Amygdala (tissue), 56 donors: ENCODE data around the gene OSBPL3.
A peak's percentile ranks its signal among the peaks of the same experiment; 100 is the strongest.

ENCODE experiments used
- DNase-seq, 56 donors: peaks; one replicate each; lab custom pipeline; 2025; lab: John Stamatoyannopoulos, UW

Gene OSBPL3

DNA sequence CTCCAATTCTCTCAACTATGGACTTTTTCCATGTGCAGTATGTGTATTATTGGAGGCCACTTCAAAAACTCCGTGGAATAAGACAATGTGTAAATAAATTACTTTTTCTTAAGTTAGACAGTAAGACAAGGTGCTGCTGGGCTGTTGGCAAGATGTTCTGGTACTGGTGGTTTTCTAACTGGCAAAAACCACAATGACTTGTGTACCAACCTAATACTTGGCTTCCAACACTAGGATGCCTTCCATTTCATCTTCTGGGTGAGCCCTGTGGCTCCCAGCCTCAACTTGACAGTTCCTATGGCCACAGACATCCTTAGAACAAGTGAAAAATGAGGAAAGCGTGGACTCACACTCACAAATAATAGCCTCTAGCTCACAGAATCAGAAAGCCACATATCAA lies 77.0 kb downstream of the OSBPL3 start:
- DNase-seq: no peak

DNA sequence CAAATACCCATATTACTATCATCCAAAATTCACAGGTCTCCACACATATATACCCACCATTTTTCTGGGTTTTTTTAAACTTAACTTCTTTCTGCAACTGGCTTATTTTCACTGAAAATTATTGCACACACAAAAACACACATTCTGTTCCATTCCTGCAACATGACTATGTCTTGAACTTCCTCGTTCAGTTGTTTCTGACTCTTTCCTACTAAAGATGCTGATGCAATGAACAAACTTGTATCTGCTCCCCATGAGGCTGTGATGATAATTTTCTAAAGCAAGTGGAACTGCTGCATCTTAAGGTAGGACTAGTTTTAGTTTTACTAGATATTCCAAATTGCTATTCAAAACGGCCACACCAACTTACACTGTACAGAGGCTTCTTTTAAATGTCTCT lies 77.7 kb downstream of the OSBPL3 start:
- no peak for DNase-seq

DNA sequence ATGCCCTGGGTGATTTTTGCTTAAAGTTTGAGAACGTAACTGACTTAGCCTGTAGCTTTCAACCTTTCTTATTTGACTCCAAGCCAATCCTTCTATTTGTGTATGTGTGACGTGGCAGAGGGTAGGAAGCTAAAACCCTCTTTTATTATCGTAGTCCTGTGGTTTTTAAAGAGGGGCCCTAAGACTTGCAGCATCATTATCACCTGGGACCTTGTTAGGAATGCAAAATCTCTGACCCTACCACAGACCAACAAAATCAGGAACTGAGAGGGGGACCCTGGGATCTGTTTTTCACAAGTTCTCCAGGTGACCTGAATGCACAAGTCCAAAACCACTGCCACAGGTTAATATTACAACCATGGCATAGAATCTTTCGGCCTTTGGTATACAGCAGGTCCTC lies 80.1 kb downstream of the OSBPL3 start:
- no peak for DNase-seq

DNA sequence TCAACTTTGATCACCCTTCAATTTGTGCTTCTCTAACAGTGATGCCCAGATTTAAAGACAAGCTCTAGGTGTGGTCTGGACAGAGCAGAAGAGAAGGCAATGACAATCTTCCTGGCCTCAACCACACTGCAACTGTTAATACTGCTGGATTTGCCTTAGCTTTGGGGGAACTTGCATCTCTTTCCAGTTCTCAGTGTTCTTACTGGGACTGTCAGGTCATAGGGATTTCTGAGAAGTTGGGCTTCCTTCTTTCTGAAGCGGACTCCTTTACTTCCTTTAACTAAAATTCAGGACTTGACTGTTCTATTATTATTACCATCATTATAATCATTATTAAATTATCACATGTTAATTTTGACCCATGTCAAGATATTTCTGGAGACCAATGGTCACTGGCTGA lies 80.8 kb downstream of the OSBPL3 start:
- DNase-seq: no peak

DNA sequence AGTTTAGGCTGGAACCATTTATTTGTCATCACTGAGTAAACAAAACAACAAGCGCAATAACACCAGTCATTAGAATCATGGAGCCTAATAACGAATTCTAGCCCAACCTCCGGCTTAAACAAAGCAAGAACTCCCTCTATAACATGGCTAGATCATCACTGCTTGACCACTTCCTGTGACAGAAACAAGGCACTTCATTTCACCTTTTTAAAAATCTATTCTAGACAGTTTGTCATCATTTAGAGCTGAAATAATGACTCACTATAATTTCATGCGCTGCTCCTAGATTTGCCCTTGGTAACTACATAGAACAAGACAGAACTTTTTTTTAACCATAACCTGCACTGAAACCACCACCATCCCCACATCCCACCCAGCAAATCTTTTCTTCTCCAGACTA lies 81.3 kb downstream of the OSBPL3 start:
- DNase-seq: no peak

DNA sequence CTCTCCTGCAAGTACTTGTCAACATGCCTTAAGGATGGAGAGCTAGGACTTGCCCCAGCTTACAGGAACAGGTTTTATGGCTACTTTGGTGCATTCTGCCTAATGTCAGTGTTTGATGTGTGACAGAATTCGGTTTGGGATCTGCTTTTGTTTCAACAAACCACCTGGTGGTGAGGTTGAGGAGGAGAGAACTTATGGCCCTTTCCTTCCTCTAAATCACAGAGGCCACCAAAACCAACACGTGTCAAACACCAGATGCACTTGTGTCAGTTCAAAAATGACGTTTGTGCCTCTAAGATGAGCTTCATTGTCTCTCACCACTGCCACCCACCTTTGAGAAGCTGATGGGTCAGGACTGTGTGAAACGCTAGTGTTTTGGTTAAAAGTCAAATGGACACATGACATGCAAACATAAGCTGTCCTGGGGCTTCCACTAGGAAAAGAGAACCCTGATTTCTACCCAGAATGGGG lies 83.9 kb downstream of the OSBPL3 start:
- DNase-seq: no peak

DNA sequence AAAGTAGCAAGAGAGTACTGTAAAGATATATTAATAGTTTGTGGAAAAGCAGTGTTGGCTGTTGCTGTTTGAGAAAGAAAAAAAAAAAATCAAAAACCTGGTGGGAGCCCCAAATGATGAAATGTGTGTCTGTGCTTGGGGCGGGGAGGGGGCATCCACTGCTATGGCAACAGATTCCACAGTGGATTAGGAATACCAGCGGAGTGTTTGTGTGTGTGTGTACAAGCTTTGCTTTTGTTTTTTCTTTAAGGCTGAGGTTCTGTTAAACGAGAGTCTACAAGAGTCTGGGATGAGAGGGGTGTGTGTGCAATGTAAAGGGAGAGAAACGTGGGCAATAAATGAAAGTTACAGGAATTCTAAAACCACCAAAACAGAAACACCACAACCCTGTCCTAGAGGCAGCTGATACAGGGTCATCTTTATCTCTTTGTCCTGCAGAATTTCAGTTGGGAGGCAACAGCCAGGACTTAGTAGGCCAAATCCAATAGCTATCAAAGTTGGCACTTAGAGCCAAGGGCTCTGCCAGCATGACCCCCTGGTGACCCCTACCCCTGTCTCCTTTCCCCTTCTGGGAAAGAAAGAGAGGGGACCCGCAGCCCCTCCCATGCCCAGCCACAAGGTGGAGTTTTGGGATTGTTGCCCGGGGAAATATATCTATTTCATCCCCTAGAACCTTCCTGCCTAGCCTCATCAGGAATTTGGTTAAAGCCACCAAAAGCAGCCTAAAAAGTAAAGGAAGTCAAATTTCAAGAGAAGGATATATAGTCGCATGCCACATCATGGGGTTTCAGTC lies 85.4 kb downstream of the OSBPL3 start:
- DNase-seq: peak in 1 of 56 donors; percentile 5

DNA sequence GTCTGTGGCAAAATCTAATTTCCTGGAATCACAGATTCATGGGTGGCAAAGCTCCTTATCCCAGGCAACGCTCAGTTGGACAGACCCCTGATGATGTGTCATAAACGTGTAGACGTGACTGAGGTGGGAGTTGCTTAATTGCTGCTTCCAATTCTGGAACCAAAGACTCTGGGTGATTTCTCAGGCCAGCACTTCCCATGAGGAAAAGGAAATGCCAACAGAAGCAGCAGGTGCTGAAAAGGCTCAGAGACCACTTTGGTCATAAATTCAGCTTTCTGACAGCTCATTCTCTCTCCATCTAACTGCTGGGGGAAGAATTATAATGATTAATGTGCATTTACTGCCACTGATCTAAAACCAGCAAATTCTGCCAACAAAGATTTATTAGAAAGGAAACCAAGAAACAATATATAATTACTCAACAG lies 88.7 kb downstream of the OSBPL3 start:
- DNase-seq: no peak

DNA sequence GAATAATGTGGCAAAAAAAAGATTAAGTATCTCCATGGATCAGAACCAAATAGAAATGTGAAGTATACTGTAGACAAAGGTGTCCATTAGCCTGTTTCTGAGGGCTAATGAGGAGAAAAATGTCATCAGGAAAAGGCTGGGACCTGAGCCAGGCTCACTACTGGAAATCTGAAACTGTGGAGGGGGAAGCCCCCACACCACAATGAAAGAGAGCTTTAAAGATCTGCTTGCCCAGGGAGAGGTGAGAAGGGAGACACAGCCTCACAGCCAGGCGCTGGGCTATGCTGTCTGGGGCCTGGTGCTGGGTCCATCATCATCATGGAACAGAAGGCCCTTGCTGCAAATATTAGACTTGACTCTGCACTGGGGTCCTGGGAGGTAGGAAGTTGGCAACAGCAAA lies 90.4 kb downstream of the OSBPL3 start:
- DNase-seq: no peak

DNA sequence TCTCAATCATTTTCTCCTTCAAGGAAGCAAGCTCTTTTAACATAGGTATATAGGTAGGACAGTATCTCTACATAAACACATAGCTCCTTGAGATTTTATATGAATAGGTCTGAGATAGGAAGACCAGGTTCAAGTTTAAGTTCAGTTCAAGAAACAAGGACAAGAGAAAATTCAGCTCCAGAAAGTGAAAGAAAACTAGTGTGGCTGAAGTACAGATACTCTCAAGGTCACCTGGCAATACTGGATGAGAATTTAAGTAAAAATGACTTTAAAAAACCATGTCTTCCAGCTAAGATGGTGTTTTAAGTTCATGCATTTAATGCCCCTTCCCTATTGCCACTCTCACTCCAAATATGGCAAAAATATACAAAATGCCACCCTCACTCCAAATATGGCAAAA lies 91.3 kb downstream of the OSBPL3 start:
- no peak for DNase-seq

DNA sequence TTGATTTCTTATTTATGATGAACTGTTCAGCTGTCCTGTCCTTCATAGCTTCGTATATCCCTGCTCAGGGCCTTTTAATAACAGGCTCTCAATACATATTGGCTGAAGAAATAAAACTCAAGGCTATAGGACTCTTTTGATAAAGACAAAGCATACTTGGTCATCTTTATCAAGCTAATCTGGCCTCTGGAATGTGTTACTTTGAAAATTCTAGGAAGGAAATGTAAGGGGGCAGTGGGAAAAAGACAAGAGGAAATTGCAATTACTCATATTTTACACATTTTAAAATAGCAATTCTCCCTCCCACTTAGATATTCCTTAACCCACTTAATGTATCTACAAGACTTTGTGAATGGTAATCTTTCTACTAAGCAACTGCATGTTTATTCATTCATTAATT lies 94.3 kb downstream of the OSBPL3 start:
- DNase-seq: no peak

DNA sequence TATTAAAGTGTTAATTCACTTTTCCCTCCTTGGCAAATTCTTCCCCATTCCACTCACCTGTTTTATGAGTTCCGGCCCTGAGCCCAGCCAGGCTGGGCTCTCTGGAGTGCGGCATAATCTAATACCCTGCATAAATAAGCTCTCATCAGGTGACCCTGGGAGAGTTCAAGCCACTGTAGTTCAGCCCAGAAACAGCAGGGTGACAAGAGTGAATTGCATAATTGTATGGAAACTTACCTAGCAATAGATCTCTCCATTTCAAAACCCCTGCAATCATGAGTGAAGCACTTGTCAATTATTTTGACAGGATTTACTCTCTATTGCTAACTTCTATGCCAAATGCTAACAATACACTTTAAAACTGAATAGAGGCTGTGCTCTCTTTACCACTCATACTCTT lies 94.7 kb downstream of the OSBPL3 start:
- no peak for DNase-seq

DNA sequence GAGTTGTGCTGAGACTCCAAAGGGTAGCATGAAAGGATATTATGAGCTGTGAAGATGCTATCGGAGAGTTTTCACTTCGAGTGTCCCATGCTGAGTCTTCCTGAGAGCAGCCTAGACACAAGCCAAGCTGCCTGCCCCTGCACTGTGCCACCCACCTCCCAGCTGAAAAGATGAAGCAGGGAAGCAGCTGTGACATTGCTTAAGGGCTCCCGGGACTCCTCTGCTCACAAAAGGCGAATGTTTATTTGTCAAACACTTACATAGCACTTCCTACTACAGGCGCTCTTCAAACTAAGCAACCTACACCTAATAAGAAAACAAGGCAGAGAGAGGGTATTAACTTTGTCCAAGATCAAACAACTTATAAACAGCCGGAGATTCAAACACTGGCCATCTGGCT lies 95.6 kb downstream of the OSBPL3 start:
- DNase-seq: no peak

DNA sequence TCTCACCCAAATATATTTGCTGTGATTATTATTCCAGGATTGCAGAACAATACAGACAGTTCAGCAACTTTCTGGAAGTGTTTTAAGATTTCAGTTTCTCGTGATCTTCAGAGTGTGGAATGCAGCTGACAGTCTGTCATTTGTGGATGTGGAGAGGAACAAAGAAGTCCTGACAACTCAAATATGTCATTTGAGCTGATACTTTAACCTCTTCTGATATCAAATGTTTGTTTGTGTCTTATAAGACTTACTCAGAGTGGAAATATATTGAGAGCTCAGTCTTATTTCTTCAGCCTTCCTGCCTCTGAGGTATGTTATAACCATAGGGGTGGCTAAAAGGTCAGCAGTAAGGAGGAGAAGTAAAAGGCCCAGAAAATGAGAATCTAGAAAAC lies 96.4 kb downstream of the OSBPL3 start:
- DNase-seq: no peak

DNA sequence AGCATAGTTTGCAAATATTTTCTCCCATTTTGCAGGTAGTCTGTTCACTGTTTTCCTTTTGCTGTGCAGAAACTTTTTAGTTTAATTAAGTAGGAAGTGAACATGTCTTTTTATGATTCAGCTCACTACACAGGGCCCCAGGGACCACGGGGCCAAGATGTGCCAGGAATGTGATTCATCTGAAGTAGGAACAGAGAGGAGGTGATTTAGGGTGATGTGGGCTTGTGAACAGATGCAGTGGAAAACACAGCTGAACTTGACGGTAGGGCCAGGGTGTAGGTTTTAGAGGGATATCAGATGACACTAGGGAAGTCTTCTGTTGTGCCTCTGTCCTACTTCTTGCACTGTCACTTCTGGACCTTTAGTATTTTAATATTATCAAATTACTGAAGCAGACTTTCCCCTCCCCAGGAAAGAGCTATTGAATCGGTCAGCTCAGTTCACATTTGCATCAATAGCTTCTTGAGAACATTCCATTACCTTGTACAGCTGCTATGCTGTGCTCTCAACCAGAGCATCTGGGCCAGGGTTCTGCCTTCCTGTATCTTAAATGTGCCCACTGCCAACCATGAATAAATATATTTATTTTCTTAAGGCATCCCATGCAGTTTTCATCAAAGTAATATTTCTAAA lies 96.9 kb downstream of the OSBPL3 start:
- DNase-seq: no peak

DNA sequence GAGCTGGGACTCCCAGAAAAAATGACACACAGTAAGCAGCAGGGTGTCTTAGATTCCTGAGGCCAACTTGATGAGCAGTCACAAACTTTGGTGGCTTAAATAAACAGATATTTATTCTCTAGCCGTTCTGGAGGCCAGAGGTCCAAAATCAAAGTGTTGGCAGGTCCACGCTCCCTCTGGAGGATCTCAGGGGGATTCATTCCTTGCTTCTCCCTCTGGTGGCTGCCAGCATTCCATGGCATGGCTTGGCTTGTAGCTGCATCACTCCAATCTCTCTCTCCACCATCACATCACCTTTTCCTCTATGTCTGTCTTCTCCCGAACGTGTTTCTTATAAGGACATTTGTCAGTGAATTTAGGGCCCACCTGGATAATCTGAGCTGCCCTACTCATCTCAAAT lies 98.4 kb downstream of the OSBPL3 start:
- no peak for DNase-seq

DNA sequence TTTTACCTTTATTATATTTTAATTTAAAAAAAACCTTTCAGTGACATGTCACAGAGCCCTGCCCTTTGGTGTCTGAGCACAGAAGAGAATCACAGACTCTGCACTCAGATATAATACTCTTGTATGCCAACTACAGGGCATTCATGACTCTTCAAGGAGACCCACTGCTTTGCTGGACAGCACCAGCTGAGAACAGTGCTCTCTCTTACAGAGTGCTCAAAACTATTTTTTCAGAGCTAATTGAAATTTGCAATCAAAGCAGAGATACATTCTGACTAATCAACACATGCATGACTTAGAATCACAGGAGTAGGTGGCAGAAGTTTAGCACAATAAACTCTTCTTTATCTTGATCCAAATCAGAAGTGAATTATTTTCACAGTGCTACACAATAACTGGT lies 99.1 kb downstream of the OSBPL3 start:
- DNase-seq: peak in 1 of 56 donors; percentile 7

DNA sequence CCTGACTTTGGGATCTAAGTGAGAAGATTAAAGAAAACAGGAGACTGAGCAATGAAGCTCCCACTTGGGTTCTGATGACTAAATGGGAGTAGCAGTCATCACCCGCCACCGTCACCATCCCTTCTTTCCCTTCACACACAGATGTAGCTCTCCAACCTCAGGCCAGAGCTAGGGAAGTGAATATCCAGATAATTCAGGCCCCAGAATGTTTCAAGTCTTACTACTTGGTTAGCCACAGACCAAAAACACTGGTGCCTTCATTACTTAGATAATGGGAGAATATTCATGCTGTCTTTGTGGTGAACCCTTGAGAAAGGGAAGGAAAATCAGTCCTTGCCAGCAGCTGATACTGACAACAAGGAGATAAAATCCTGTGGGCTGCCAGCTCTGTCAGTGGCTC lies 100.7 kb downstream of the OSBPL3 start:
- no peak for DNase-seq

DNA sequence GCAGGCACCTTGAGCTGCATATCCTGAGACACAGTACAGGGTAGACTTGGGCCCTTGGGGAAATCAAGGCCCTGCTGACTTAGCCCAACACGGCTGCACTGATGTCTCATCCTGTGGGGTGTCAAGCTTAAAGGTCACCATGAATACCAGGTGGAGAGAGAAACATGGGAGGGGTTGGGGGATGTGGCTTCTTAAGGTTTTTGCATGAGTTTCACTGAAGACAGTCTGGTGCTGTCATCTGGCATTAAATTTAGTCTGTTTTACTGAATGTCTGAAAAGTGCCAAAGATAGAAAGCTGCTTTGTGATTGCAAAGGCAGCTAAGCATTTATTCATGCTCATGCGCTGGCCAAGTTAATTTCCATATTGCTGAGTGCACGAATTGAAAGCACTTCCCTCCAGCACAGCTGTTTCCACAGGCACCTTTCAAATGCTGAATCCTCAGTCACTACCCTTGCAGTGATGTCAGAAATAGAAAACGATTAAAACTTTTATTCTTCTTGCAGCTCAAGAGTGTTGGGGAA lies 102.1 kb downstream of the OSBPL3 start:
- DNase-seq: peak in 15 of 56 donors; percentile 3 to 46 (median 11)

DNA sequence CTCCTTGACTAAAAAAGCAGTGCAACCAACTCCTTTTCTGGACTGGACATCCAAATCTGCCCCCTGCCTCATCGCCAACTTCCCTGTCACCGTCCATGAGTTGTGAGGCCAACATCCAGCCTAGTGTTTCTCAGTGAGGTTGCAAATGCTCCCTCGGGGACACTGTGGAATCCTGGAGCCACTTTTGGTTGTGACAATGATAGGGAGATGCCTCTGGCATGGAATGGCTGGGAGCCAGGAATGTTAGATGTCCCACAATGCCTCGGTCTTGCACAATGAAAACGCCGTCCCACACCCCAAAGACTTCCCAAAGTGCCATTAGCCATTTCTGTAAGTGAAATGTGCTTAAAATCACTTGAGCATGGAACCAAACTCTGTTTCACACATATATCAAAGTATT lies 105.2 kb downstream of the OSBPL3 start:
- DNase-seq: no peak

DNA sequence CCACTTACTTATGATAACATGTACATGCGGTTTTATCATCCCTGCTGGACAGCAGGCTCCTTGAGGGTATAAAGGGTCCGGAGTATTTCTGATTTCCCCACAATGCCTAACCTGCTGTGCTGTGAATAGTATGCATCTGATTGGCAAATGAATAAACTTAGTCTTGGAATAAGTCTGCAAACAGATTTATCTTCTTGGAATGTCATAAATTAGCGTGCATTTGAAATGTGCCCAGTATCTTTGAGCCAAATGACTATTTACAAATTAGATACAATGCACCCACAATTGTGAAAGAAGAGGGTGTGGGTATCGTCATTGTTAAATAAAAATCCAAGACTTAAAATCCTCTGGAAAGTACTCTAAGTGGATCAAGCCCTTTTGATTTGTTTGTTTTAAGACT lies 106.0 kb downstream of the OSBPL3 start:
- no peak for DNase-seq

DNA sequence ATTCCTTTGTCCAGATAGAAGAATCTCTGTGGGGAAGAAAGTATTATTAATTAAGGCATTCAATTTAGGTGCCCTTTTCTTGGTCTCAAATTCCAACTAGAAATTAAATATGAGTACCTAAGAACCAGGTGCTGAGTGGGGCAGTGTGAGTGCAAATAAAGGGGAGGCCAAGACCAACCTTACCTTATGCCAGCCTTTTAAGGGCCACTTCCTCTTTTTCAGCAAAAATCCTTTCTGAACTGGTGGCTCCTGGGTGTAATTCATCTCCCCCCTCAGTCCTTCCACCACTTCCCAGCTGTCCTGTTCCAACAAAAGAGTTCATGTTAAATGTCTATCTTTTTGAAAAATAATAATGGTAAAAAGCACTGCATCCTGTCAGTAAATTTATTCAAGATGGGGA lies 108.2 kb downstream of the OSBPL3 start:
- no peak for DNase-seq
